NCI-H345 treated with DMSO at 0.1 percent for 48 hours (cell line): ENCODE results near the gene FKRP.
A peak's percentile ranks its signal among the peaks of the same experiment; 100 is the strongest.
"Not testable (repeated sequence)": the region's sequence is repeated elsewhere in the genome, so short reads cannot be mapped to it uniquely, and the experiment has no call there.

Experiments used
- DNase-seq: peaks from one replicate; lab custom pipeline; 2025; ENCODE audit not compliant: unreplicated experiment; lab: John Stamatoyannopoulos, UW

The FKRP gene

GRCh38 chr19:46745521-46746280, at the start of gene FKRP:
TSS of gene FKRP (plus strand) at chr19:46746057. CDS start at chr19:46755451, 9,394 bp downstream.
- DNase-seq = no peak

- no peak for DNase-seq
These were observed 49.0 kb upstream of the FKRP start for GRCh38 chr19:46696866-46697203.

GRCh38 chr19:46697204-46697960, 48.5 kb upstream of the FKRP start:
- DNase-seq = no peak

- DNase-seq = no peak
These were observed 47.2 kb upstream of the FKRP start for GRCh38 chr19:46698395-46699321.

GRCh38 chr19:46700704-46701103, 45.2 kb upstream of the FKRP start:
- DNase-seq = no peak

- no peak for DNase-seq
These were observed 41.3 kb upstream of the FKRP start for GRCh38 chr19:46704379-46705076.

GRCh38 chr19:46710687-46711086, 35.2 kb upstream of the FKRP start:
- DNase-seq = no peak

GRCh38 chr19:46712768-46713338, 33.0 kb upstream of the FKRP start:
- not testable (repeated sequence) for DNase-seq

GRCh38 chr19:46713781-46714443, 31.9 kb upstream of the FKRP start:
- peak; percentile 70 for DNase-seq

GRCh38 chr19:46714444-46715106, 31.3 kb upstream of the FKRP start:
- no peak for DNase-seq

- no peak for DNase-seq
These were observed 30.3 kb upstream of the FKRP start for GRCh38 chr19:46715620-46715974.

- DNase-seq = no peak
These were observed 29.7 kb upstream of the FKRP start for GRCh38 chr19:46715975-46716671.

GRCh38 chr19:46716672-46717033, 29.2 kb upstream of the FKRP start:
- no peak for DNase-seq

GRCh38 chr19:46717034-46717715, 28.7 kb upstream of the FKRP start, which contains the start of gene PRKD2:
TSS of gene PRKD2 (minus strand) at chr19:46717114. CDS start at chr19:46716370, 744 bp downstream.
- peak; percentile 35 for DNase-seq

- no peak for DNase-seq
These were observed 28.1 kb upstream of the FKRP start for GRCh38 chr19:46717716-46718143.

GRCh38 chr19:46718157-46718933, 27.5 kb upstream of the FKRP start:
- DNase-seq = no peak

GRCh38 chr19:46718934-46719622, 26.8 kb upstream of the FKRP start:
- no peak for DNase-seq
